ENCODE measurements around the gene DCC. TPM values are rescaled to one million over a fixed set of nuclear protein-coding genes. Genes with fewer than 3 reads are reported as not detected.

DCC gene
- total RNA-seq, 1 experiment from 2014 or later = not detected

GRCh38 chr18:53489266-53489665 is 1149.3 kb downstream of the DCC start:
- H3K9me3 ChIP-seq (ENCODE audit: low read length) = no peaks in the 10 kb centered on the region
- no peaks in the 10 kb centered on the region; the same call in 1 of the 2 replicates for H3K27me3 ChIP-seq (ENCODE audit: low read length)
- H3K9me2 ChIP-seq (replicated peaks; ENCODE audit: low read length) = no peaks in the 10 kb centered on the region
- H3K27ac ChIP-seq (ENCODE audit: low read length) = no peak overlapping the region
- no peaks in the 10 kb centered on the region for H3K36me3 ChIP-seq (ENCODE audit: low read depth, low read length)
- H3F3A ChIP-seq (ENCODE audit: low read length, unreplicated experiment) = no peaks in the 10 kb centered on the region
- H3K4me2 ChIP-seq (ENCODE audit: low read length) = no peak overlapping the region
- ChIA-PET POLR2A (ENCODE audit: unreplicated experiment) (no interaction called here), CTCF (no interaction called here)
- no peaks in the 10 kb centered on the region for H3K79me2 ChIP-seq (ENCODE audit: low read length)
- H2AFZ ChIP-seq (ENCODE audit: low read length) = no peak overlapping the region
- no peak for TF ChIP-seq EZH2phosphoT487 (IDR thresholded peaks at IDR 0.05; ENCODE audit: borderline replicate concordance, low read length)
- TF ChIP-seq EZH2 (IDR thresholded peaks at IDR 0.05; ENCODE audit: low read length, unreplicated experiment) = no peak
- ATAC-seq (no peak), DNase-seq (no peak)
- no peak overlapping the region for H3K4me3 ChIP-seq (ENCODE audit: low read length)
- no peak overlapping the region for H3K9ac ChIP-seq (ENCODE audit: low read length)
- H4K20me1 ChIP-seq (ENCODE audit: low read length) = no peaks in the 10 kb centered on the region
- intact Hi-C loops (cut with micrococcal nuclease) = no loop called here
- no peaks in the 10 kb centered on the region for H3K4me1 ChIP-seq (ENCODE audit: insufficient read depth, low read length)
- no TSS peak for BruUV-seq (replicated peaks)

- CTCF ChIA-PET = no interaction called here
- no peaks in the 10 kb centered on the region for H3K9me2 ChIP-seq (replicated peaks; ENCODE audit: low read length)
Measured at GRCh38 chr18:53490019-53490418, 1150.0 kb downstream of the DCC start.

GRCh38 chr18:53496028-53496427 is 1156.0 kb downstream of the DCC start:
- no peaks in the 10 kb centered on the region for H4K20me1 ChIP-seq (ENCODE audit: low read length)
- H3K79me2 ChIP-seq (ENCODE audit: low read length) = no peaks in the 10 kb centered on the region
- ChIA-PET POLR2A (ENCODE audit: unreplicated experiment) (no interaction called here), CTCF (no interaction called here)
- BruUV-seq (replicated peaks) = no TSS peak
- H3K4me1 ChIP-seq (ENCODE audit: insufficient read depth, low read length) = no peaks in the 10 kb centered on the region
- H3K36me3 ChIP-seq (ENCODE audit: low read depth, low read length) = no peaks in the 10 kb centered on the region
- H3K27me3 ChIP-seq (ENCODE audit: low read length) = no peaks in the 10 kb centered on the region
- DNase-seq = no peak
- no peak for ATAC-seq
- no peak overlapping the region for H3K4me2 ChIP-seq (ENCODE audit: low read length)
- no peak overlapping the region for H3K27ac ChIP-seq (ENCODE audit: low read length)
- TF ChIP-seq CTCF (conservative IDR thresholded peaks at IDR 0.05; ENCODE audit: low read depth, low read length) (no peak), EZH2phosphoT487 (IDR thresholded peaks at IDR 0.05; ENCODE audit: borderline replicate concordance, low read length) (no peak), EZH2 (IDR thresholded peaks at IDR 0.05; ENCODE audit: low read length, unreplicated experiment) (no peak)
- H3K4me3 ChIP-seq (ENCODE audit: low read length) = no peak overlapping the region
- no peaks in the 10 kb centered on the region for H3K9me2 ChIP-seq (replicated peaks; ENCODE audit: low read length)
- no peaks in the 10 kb centered on the region for H3K9me3 ChIP-seq (ENCODE audit: low read length)
- no peak overlapping the region for H2AFZ ChIP-seq (ENCODE audit: low read length)
- H3K9ac ChIP-seq (ENCODE audit: low read length) = no peak overlapping the region
- intact Hi-C loops (cut with micrococcal nuclease) = no loop called here
- no peaks in the 10 kb centered on the region for H3F3A ChIP-seq (ENCODE audit: low read length, unreplicated experiment)

More at GRCh38 chr18:53490019-53490418, 1150.0 kb downstream of the DCC start:
- no peak overlapping the region for H3K4me2 ChIP-seq (ENCODE audit: low read length)
- intact Hi-C loops (cut with micrococcal nuclease) = no loop called here
- H3K27ac ChIP-seq (ENCODE audit: low read length) = no peak overlapping the region
- H3K36me3 ChIP-seq (ENCODE audit: low read depth, low read length) = no peaks in the 10 kb centered on the region
- no peaks in the 10 kb centered on the region; the same call in 1 of the 2 replicates for H3K27me3 ChIP-seq (ENCODE audit: low read length)
- BruUV-seq (replicated peaks) = no TSS peak
- ATAC-seq (no peak), DNase-seq (no peak)
- POLR2A ChIA-PET (ENCODE audit: unreplicated experiment) = no interaction called here
- no peaks in the 10 kb centered on the region for H3F3A ChIP-seq (ENCODE audit: low read length, unreplicated experiment)
- no peak overlapping the region for H3K4me3 ChIP-seq (ENCODE audit: low read length)
- H3K4me1 ChIP-seq (ENCODE audit: insufficient read depth, low read length) = no peaks in the 10 kb centered on the region
- TF ChIP-seq EZH2phosphoT487 (IDR thresholded peaks at IDR 0.05; ENCODE audit: borderline replicate concordance, low read length) (no peak), EZH2 (IDR thresholded peaks at IDR 0.05; ENCODE audit: low read length, unreplicated experiment) (no peak), CTCF (conservative IDR thresholded peaks at IDR 0.05; ENCODE audit: low read depth, low read length) (no peak)
- H3K9me3 ChIP-seq (ENCODE audit: low read length) = no peaks in the 10 kb centered on the region
- no peaks in the 10 kb centered on the region for H4K20me1 ChIP-seq (ENCODE audit: low read length)
- H2AFZ ChIP-seq (ENCODE audit: low read length) = no peak overlapping the region
- no peak overlapping the region for H3K9ac ChIP-seq (ENCODE audit: low read length)
- no peaks in the 10 kb centered on the region for H3K79me2 ChIP-seq (ENCODE audit: low read length)

All from PC-3 (cell line).